C4-2B (cell line): ENCODE measurements around the gene ELF1.

ENCODE experiments used
- CTCF ChIP-seq: fragments of 450-650 bp; conservative IDR thresholded peaks from 2 replicates; pipeline ENCODE4 v1.5.1; 2017; ENCODE audit warnings: mild to moderate bottlenecking
- ZFX ChIP-seq: fragments of 450-650 bp; IDR thresholded peaks from 2 replicates; pipeline ENCODE4 v1.6.1; 2017

- no peak for TF ChIP-seq CTCF
- TF ChIP-seq ZFX, result no peak
Measured at GRCh38 chr13:40927929-40928328, 91.2 kb downstream of the ELF1 start.
